HG03280 (cell line): ENCODE measurements around the gene DSCAML1.

Source experiments
- ATAC-seq: cut with Tn5 transposase; IDR thresholded peaks from one replicate; pipeline ENCODE4 v1.9.1; 2021; ENCODE audit warnings: mild to moderate bottlenecking, moderate library complexity; ENCODE audit not compliant: unreplicated experiment

The DSCAML1 gene

DNA sequence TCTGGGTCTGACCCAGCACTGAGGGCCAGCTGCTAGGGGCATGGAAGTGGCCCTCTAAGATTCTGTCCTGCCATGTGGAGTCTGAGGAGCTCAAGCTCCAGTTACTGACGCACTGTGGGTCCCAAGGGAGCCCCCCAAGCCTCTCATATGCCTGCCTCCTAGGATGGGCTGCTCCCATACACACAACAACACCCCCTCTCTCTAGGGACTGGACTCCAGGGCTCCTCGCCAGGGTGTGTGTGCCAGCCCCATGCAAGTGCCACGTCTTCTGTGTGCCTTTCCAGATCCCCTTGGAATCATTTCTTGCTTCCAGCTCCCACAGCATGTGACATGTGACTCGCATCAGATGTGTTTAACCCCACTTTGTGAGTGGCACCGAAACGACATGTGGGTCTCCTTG is 234.9 kb downstream of the DSCAML1 start:
- no peak for ATAC-seq

DNA sequence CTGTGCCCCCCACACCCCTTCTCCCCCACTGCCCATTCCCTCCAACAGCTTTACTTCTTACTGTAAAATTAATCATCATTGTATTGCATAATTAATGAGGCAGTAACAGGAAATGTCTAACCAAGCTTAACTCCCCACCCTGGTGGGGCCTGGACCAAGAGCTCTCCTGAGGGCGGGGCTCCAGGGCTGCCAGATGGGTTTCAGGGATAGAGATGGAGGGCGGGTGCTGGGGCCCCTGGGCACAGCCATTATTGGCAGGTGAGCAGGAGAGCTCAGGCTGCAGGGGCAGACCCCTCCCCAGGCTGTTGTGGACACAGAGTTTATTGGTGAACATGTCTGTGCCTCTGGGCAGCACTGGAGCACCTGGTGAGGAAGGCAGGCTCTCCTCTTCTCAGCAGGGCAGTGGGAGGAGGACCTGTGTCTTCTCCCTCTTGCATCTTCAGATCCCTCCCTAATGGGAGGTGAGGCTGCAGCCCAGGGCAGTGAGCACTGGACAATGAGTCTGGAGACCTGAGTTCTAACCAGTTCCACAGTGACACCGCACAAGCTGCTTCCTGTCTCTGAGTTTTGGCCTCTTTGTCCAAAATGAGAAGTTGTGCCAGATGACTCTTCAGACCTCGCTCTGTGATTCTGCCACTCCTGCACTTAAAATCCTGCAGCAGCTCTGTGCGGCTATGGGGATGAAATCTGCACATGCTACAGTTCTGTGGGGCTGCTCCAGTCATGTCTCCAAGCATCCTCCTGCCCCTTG is 236.1 kb downstream of the DSCAML1 start:
- no peak for ATAC-seq

DNA sequence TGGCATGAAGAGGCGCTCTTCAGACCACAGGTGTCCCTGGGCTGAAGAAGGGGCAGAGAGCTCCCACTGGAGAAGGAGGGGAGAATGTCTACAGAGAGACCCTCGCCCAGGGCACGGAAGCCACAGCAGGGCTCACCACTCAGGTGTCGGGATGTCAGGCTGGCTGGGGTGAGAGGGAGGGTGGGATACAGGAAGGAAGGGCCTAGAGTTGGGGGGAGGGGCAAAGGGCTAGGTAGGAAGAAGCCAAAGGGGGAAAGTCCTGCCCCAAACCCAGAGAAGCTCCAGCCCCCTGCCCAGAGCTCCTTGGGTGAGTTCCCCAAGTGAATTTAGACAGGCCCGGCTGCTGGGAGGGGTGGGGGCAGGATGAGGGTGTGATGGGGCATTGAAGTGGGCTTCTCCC is 237.3 kb downstream of the DSCAML1 start:
- no peak for ATAC-seq

DNA sequence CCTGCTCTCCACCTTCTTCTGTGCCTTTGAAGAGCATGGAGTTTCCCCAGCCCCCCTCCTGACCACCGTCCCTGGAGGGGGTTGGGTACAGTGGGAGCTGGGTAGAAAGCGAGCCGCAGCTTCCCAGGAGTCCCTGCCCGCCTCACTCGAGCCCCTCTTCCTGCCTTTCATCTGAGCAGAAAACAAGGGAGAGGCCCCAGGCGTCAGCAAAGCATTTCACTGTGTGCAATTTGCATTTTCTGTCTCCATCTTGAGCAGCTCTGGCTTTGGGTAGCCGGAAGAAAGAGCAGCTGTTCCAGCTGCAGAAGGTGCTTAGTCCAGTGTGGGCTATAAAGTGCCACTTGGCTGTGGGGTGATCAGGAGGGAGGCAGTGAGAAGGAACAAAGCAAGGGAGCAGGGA is 239.7 kb downstream of the DSCAML1 start:
- ATAC-seq, result no peak

DNA sequence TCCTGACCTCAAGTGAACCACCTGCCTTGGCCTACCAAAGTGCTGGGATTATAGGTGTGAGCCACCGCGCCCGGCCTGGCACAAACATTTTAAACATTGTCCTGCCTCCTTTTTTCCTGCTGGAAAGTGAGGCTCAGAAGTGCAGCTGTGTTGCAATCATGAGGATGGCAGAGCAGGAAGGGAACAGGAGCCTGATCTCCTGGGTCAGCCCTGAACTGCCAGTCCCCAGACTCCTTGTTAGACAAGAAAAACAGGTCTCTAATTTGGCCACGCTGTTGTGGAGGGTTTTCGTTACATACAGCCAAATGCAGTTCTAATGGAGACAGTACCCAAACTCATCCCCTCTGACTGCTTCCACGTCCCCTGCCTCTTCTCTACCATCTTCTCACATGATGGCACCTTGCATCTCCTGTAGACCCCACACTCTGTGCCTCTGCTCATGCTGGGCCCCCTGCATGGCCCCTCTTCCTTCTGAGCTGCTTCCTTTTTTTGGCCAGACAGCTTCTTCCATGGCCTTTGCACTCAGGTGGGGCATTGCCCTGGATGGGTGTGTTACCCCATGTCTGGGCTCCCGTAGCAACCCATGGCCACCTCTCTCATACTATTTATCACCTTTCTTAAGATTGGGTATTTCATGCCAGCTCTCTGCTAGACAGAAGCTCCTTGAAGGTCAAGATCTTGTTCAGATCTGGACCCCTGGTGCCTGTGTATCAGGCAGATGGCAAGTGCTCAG is 242.2 kb downstream of the DSCAML1 start:
- ATAC-seq, result no peak

DNA sequence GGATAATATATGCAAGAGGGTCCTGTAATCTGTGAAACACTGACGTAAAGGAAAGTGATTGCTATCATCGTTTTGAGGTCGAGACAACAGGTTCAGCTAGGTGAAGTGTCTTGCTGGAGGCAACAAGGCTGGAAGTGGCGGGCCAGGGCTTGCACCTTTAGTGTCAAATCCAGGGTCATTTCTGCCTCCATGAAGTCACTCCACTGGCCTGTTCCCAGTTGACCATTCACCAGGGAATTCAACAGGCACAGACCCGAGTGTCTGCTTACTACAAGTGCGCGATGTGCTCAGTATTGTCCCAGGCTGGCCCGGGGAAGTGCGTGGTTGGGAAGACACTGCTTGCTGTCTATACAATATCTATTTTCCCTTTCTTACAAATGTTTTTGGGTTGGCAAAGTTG is 244.4 kb downstream of the DSCAML1 start:
- ATAC-seq, result no peak

DNA sequence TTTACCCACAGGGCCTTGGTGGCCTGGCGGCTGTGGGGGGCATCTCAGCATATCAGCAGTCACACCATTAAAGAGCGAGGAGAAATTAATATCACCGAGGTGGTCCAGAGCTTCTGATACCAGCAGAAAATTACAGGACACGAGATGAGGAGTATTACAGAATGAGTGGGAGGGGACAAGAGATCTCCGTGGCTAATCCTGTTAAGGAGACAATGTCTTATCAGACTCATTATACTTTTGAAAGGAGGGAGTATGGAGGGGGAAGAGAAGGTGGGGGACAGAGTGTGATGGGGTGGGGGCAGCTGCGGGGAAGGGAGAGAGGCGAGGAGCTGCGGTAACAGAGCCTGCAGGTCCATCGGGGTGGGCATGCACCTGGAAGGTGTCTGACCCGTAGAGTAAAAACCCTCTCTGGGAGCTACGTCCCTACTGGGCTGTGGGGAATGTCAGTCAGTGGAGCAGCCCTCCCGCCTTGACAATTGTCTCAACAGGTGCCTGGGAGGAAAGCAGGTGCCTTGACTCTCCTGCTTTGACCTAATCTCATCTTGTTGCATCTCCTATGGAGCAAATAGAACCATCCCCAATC is 245.2 kb downstream of the DSCAML1 start:
- ATAC-seq, result no peak

DNA sequence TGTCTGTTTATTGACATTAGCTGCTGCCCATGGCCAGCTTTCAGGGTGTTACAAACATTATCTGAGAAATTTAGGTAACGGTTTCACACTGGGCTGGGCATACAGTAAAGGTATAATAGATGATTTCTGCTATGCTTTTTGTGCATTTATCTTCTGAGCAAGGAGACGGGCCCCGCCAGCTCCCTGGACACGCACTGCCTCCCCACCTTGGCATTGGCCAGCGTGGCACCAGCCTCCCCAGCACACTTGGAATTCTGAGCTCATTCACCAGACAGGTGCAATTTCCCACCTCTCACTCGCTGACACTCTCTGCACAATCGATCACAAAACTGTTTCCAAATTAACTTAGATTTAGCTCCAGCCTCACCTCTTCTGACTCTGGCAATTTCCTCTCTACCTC is 246.6 kb downstream of the DSCAML1 start:
- no peak for ATAC-seq

DNA sequence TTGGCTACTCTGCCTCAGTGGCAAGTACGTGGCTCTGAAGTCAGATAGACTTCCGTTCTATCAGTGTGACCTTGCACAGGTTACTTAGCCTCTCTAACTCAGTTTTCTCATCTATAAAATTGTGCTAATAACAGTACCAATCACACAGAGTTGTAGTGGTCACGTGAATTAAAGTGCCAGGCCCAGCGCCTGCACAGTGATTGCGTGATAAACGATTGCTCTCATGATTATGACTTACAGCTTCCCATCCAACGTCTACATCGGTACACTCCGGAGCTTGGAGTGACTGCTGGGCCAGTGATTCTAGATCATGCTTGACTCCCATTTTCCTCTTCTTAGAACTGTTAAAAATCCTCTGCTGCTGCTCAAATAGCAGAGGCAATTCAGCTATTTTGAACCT is 247.6 kb downstream of the DSCAML1 start:
- ATAC-seq, result no peak

DNA sequence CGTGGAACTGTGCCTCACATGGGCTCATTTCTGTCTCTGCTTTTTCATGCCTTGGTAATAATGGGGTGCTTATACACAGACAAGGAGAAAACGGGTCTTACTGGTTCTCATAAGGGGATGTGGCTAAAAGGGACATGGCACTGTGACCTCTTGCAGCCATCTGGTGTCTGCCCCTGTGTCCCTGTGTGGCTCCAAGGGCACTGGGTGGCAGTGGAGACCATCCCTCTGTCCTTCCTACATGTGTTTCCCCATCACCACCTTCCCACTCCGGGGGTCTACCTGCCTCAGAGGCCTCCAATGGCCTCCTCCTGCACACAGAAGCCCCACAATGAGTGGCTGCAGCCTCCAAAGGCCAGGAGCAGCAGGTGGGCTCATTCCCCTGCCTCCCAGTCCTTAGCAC is 248.1 kb downstream of the DSCAML1 start:
- ATAC-seq, result no peak

DNA sequence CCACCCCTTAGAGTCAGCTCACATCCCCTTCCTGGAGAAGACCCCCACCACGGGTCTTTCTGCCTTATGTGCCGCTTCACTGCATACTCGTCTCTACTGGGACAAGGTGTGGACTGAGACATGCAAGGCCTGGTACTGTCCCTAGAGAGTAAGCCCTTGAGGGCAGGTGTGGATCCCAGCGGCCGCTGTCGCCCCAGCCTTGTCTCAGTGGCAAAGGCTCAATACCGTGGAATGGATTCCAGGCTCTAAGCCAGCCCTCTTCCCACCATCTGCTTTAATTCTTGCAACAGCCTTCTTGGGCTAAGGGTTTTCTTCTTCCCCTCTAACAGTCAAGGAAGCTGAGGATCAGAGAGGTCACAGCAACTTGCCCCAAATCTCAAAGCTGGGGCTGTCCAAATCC is 249.1 kb downstream of the DSCAML1 start:
- no peak for ATAC-seq

DNA sequence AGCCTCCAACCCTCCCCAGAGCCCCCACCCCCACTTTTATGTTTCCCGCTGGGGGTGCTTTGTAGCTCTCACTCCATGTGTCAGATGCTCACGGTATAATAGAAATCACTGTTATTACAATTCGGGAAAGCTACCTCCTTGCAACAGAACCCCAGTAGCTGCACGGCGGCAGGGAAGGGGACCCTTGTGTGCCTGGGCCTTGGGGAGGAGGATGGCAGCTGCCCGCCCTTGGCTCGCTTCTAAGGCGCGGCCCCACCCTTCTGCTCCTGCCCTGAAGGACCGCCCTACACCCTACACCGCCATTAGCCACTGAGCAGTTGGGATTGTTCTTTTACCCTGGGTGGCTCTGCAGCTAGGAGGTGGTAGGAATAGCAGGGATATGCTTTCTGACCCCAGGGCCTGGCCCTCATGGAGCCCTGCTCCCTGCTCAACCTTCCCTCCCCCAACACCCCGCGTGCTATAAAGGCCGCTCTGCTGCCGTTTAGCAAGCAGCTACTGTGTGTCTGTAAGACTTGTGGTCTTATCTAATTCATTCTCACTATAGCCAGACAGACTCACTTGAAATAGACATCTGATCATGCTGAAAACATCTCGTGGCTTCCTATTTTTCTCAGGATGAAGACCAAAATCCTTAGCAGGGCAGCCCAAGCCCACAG is 249.7 kb downstream of the DSCAML1 start:
- no peak for ATAC-seq

DNA sequence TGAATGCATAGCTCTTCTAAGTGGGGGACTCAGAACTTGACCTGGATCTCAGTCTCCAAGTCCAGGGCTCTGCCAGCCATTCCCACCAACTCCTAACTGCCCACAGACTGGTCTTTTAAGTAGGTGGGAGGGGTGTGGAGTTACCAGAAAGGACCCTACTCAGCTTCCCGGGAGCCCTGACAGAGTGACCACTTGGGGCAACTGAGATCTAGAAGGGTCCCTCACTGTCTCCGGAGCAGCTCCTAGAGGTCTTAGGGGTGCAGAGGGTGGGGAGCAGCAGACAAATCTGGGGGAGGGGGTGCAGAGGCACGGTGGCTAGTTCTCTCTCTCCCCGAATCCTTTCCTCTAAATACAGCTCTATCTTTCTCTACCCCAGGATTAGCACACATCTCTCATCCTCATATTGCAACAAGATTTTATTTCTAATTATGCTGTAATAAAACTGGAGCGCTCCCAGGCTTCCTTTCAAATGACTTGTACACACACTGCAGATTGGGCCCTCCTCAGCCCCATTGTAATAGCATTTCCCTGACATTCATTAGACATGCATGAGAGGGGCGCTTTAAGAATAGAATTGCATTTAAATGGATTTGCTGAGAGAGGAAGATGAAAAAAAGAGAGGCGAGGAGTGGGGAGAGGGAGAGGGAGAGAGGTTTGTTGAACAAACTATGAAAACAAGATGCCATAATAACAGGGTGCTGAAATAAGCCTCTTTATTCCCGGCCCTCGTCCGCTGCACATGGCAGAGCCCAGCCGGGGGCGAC is 250.4 kb downstream of the DSCAML1 start:
- no peak for ATAC-seq

DNA sequence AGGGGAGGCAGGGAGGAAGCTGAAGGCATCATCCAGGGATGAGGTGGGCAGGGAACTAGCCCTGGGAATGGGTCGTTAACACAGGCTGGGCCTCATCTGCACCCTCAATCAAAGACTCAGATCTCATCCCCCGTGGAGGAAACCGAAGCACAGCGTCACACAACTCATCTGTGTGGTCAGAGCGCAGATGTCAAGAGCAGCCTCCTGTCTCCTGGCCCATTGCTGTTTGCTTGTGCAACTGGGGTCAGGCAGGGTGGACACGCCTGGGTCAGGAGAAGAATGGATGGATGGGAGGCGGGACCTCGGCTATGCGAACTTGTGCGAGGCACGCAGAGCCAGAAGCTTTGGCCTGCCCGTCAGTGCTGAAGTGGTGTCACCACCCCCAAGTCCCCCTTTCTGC is 251.3 kb downstream of the DSCAML1 start:
- ATAC-seq, result no peak

DNA sequence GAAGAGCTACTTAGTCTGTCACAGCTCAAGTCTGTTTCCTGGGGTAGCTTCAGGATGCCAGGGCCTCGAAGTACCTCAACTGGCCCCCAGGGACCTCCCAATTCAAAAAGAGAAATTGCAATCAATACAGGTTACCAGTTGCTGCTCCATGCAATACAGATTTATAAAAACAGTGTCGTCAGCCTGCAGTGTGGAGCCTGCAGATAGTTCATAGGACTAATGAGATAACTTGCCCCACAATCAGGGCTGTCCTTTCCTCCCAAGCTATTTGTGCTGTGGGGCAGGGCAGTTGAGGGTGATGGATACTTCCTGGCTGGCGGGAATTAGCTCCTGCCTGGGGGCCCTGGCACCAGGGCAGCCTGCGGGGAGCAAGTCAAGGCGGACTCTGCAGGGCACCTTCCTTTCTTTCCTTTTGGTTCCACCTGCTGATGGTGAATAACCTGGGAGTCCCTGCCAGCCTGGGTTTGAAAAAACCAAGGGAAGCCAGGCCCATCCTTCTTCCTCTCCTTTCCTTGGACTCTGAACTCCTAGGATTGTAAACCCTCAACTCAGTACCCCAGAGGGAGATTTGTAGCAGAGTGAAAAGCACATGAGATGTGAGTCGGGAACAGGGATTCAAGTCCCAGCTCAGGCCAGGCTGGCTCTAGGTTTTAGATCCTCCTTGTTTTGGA is 252.8 kb downstream of the DSCAML1 start:
- ATAC-seq, result no peak

DNA sequence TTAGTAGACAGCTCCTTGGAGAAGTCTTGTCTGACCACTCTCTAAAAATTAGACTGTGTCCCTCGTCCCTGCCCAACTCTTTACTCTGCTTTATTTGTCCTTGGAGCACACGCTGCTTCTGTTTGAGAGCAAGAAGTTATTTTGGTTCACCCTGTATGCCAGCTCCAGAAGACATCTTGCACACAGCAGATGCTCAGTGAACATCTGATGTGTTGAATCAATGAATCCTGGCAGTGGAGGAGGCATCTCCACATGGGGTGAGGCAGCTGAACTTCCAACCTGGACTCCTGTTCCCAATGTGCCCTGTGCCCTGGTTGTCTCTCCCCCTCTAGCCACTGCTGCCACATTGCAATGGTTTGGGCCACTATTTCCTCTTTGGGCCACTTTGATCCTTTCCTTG is 255.8 kb downstream of the DSCAML1 start:
- ATAC-seq, result no peak

DNA sequence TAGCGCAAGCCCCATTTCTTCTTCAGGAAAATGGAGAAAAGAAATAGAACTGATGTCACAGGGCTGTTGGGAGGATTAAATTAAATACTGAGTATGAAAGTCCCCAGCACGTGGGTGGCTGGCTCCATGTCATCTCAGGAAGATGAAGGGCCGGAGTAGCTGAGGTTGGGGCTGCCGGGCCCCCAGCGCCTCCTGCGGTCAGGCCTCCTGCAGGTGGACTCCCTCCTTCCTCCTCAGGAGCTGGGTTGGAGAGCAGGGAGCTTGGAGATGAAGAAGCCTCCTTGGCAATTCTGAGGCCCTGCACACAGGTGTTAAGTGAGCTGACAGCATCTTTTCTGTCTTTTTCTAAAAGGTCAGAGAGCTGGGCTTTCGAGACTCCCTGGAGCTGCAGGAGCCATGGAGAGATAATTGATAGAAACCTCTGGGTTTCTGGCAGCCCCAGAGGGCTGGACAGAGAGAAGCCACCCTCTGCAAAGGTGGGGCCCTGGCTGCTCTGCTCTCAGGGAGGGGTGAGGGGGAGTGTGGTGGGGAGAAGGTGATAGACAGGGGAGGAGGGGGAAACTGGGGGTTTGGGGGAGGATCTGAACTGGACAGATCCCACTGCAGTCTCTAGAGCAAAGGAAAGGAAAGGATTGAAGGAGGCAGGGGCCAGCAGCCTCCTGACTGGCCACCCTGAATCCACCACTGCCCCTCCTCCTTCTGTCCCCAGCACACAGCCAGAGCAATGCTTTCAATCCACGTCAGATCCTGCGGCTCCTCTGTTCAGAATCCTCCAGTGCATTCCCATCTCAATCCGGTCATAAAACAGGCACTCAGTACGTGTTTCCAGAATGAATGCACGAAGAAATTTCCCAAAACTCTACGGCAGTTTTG is 258.5 kb downstream of the DSCAML1 start:
- ATAC-seq, result no peak

DNA sequence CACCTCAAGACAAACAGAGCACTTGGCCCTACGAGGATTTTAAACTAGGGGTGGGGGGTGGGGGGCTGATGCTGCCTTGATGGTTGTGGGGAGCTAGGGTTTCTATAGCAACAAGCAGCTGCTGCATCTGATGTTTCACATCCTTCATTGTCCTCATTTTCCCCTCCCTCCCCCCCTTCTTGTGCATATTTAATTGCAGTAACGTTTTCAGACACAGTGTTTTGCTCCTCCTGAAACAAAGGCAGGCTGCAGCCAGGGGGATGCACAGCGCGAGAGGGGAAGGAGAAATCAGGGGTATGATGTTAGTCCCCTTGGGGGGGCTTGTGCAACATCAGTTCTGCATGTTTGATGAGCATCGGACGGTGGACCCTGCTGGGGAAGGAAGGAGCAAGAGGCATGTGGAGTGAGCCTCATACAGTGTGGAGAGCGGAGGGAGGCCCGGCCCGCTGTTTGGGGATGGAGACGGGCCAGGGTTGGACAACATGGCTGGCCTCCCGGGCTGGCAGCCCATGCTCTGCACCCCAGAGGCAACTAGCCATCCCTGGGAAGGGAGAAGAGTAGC is 261.1 kb downstream of the DSCAML1 start:
- no peak for ATAC-seq

DNA sequence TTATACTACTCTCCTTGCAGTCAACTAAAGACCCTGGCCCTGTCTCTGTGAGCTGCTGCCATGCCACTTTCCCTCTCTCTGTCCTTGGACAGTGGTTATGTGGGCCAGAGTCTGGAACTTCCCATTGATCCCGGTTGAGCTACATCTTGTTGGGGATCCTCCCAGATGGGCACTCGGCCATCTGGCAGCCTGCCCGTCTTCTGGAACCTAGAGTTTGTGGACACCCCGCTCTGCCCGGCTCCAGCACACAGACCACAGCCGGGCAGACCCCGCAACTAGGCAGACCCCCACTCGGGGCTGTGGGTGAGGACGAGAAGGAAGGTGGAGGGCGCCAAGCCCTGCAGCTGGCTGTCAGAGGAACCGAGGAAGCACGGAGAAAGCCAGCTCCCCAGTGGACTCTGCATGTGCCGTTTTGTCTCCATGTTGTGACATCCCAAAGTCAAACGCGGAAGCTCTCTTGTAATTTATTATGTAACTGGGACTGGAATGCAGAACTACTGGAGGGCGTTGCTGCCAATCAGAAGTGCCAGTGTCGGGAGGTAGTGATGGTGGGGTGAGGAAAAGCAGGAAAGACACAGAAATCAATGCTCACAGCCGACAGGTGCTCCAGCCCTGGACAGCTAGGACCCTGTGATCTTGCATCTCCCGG is 261.7 kb downstream of the DSCAML1 start:
- ATAC-seq, result no peak
